Natural killer cell (primary cell): ENCODE results near the gene ORM1. TPM values are rescaled to one million over a fixed set of nuclear protein-coding genes. Genes with fewer than 3 reads are reported as not detected.

ENCODE experiments used
- ATAC-seq, 3 donors: fragments of 150-1000 bp in 2 of 3; fragments of 200-7000 bp in 1 of 3; cut with Tn5 transposase; 1 replicate in 1 of 3; 2 replicates in 2 of 3; pipeline ENCODE4 v1.10.0; 2021; ENCODE audit warnings: mild to moderate bottlenecking in 2 of 3, moderate library complexity in 2 of 3
- DNase-seq, 2 donors: peaks; one replicate each; pipeline versions ENCODE4 v3.0.0 to v3.0.0-alpha.2; 2013 to 2021; ENCODE audit warnings: mixed read lengths in 1 of 2
- H3K27ac ChIP-seq: one replicate; pipeline ENCODE4 v1.5.1; 2013; ENCODE audit warnings: mild to moderate bottlenecking, low read length
- H3K27me3 ChIP-seq: one replicate; pipeline ENCODE4 v1.6.1; 2013; ENCODE audit warnings: low read length; ENCODE audit not compliant: control insufficient read depth, insufficient read depth
- H3K36me3 ChIP-seq: one replicate; pipeline ENCODE4 v1.6.1; 2013; ENCODE audit warnings: low read length; ENCODE audit not compliant: control insufficient read depth, insufficient read depth
- H3K4me1 ChIP-seq: one replicate; pipeline ENCODE4 v1.6.1; 2013; ENCODE audit warnings: low read length; ENCODE audit not compliant: control insufficient read depth, insufficient read depth
- H3K4me3 ChIP-seq: one replicate; pipeline ENCODE4 v1.5.1; 2013; ENCODE audit warnings: low read length
- H3K9me3 ChIP-seq: one replicate; pipeline ENCODE4 v1.6.1; 2013; ENCODE audit warnings: low read length; ENCODE audit not compliant: control insufficient read depth, insufficient read depth
- H3K27ac Mint-ChIP-seq, 2 donors: one replicate each; pipeline ENCODE4 v1.8.0; 2022; ENCODE audit warnings: mild to moderate bottlenecking in 2 of 2, mixed read lengths in 2 of 2, moderate library complexity in 1 of 2
- H3K27me3 Mint-ChIP-seq, 2 donors: one replicate each; pipeline ENCODE4 v1.8.0; 2022; ENCODE audit warnings: low read depth in 2 of 2, mixed read lengths in 2 of 2
- H3K36me3 Mint-ChIP-seq: one replicate; pipeline ENCODE4 v1.8.0; 2022; ENCODE audit warnings: mixed read lengths
- H3K4me1 Mint-ChIP-seq, 2 donors: one replicate each; pipeline ENCODE4 v1.8.0; 2022; ENCODE audit warnings: mixed read lengths in 2 of 2
- H3K4me3 Mint-ChIP-seq: one replicate; pipeline ENCODE4 v1.8.0; 2022; ENCODE audit warnings: mild to moderate bottlenecking, moderate library complexity, mixed read lengths
- H3K9me3 Mint-ChIP-seq, 2 donors: one replicate each; pipeline ENCODE4 v1.8.0; 2022; ENCODE audit warnings: mixed read lengths in 2 of 2
- CTCF ChIP-seq: fragments of 200-600 bp; IDR thresholded peaks from one replicate; pipeline ENCODE4 v1.8.0; 2022; ENCODE audit warnings: antibody characterized with exemption
- WGBS: methylation state at CpG from one replicate; pipeline ENCODE4 v1.1.7; 2013; ENCODE audit warnings: missing lambda C conversion rate; ENCODE audit not compliant: insufficient coverage; 5-methylcytosine and 5-hydroxymethylcytosine counted together
- intact Hi-C: fragments of 100-400 bp; cut with micrococcal nuclease; formaldehyde crosslinking; loops from one replicate; pipeline ENCODE4 v1.14.2; 2022
- total RNA-seq, 4 donors: library from RNA; stranded (reverse); fragments of 120-200 nt in 1 of 4; gene quantifications; one replicate each; pipeline versions ENCODE4 v1.2.3 to v1.2.4, GENCODE V29; 2013 to 2022

The ORM1 gene
- total RNA-seq, 3 donors from 2014 or later (not counting 1 experiment from before 2014, with no cell fraction given), result 1.00 TPM; not detected in 2

DNA sequence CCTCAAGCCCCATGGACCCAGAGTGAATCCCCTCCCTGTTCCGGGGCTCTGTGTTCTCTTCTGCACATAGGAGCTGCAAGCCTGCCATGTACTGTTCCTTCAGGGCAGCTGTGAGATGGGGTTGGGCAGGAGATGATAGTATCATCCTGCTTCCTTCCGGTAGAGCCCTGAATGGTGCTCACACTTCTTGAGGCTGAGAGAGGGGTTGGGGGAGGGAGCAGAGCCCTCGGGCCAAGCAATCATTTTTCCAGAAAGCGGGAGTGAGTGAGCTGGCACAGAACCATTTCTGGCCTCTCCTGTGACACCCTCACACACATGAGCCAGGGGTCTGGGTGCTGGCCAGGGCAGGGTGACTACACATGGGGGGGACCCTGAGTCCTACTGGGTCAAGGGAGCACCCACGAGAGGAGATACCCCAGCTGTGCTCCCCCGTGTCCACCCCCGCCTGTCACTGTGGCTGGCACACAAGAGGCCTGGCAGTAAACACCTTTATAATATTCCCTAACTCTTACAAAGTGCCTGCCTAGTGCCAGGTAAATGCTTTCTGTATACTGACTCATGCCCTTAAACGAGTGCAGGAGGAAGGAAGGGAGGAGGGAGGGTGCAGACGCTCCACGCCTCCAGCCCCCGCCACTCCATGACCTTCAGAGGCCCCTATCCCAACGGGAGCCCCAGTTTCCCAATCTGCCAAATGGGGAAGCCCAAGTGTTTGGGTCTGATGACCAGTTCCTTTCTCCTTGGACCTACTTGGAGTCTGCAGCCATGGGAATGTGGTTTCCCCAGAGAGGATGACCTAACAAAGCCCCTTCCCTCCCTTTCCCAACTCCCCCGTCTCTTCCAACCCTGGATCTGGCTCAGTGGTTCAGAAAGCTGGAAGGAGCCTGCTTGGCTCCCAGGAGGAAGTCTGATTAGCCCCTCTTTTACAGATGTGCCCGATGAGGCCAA, 49.3 kb downstream of the ORM1 start:
- peak overlapping the region; percentile 6 for H3K4me3 ChIP-seq
- peaks cover 99% of the 10 kb centered on the region for H3K4me1 ChIP-seq
- 0% methylated on average over 10 of the region's 14 CpGs for WGBS
- Mint-ChIP-seq H3K27ac (peak overlapping the region; percentile 79 to 86), H3K27me3 (no peaks in the 10 kb centered on the region), H3K36me3 (peaks cover 4% of the 10 kb centered on the region), H3K4me1 (peaks cover 49 to 82% of the 10 kb centered on the region in 2 donors), H3K9me3 (peaks cover 0 to 3% of the 10 kb centered on the region in 2 donors), H3K4me3 (peak overlapping the region; percentile 68)
- no peak for TF ChIP-seq CTCF
- H3K9me3 ChIP-seq, result no peaks in the 10 kb centered on the region
- peaks cover 83% of the 10 kb centered on the region for H3K36me3 ChIP-seq
- ATAC-seq (peak; percentile 17 to 47 (median 27)), DNase-seq (peak in 1 of 2 donors; percentile 81)
- intact Hi-C loops, result no loop called here
- no peaks in the 10 kb centered on the region for H3K27me3 ChIP-seq
- H3K27ac ChIP-seq, result peak overlapping the region; percentile 100

DNA sequence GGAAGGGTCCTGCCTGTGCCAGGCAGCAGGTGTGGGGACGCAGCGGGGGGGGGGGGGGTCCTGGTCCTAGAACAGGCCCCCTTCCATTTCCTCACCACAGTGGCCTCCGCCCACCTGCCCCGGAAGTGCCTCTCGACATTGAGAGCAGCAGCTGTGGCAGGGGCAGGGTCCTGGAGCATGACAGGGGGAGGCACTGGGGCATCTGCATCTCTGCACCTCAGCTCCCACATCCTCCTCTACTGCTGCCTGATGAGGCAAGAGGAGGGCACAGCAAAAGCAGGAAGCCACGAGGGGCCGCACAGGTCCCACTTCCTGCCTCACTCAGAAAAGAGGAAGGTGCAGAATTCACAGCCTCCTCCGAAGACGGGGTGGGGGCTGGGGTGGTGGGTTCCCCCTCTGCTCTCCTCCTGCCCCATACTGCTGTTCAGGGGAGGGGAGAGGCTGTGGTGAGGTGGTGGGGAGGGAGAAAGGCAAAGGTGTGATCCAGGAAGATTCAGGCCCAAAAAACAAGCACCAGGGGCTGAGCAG, 50.1 kb downstream of the ORM1 start:
- H3K4me1 Mint-ChIP-seq, result peaks cover 49 to 81% of the 10 kb centered on the region in 2 donors
- peak overlapping the region; percentile 68 for H3K4me3 Mint-ChIP-seq
- DNase-seq, result peak; percentile 73 to 95
- no peak for TF ChIP-seq CTCF
- Histone ChIP-seq H3K36me3 (peaks cover 83% of the 10 kb centered on the region), H3K27me3 (no peaks in the 10 kb centered on the region), H3K9me3 (no peaks in the 10 kb centered on the region), H3K27ac (peak overlapping the region; percentile 100), H3K4me3 (peak overlapping the region; percentile 6), H3K4me1 (peaks cover 99% of the 10 kb centered on the region)
- intact Hi-C loops, result loop anchor here (1.0 kb wide), 1 partner anchor 12 kb away; no protein-coding TSS in a partner anchor
- peak overlapping the region; percentile 79 to 86 for H3K27ac Mint-ChIP-seq
- ATAC-seq, result peak; percentile 51 to 82 (median 65)
- peaks cover 0 to 3% of the 10 kb centered on the region in 2 donors for H3K9me3 Mint-ChIP-seq
- WGBS, result 0% methylated on average over 7 of the region's 9 CpGs
- H3K36me3 Mint-ChIP-seq, result peaks cover 11% of the 10 kb centered on the region
- H3K27me3 Mint-ChIP-seq, result no peaks in the 10 kb centered on the region

- Histone ChIP-seq H3K36me3 (peaks cover 84% of the 10 kb centered on the region), H3K27ac (peak overlapping the region; percentile 100), H3K27me3 (no peaks in the 10 kb centered on the region), H3K4me1 (peaks cover 99% of the 10 kb centered on the region), H3K9me3 (no peaks in the 10 kb centered on the region), H3K4me3 (no peak overlapping the region)
- Mint-ChIP-seq H3K4me3 (peak overlapping the region; percentile 71), H3K27ac (peak overlapping the region; percentile 79 to 86), H3K27me3 (no peaks in the 10 kb centered on the region), H3K36me3 (peaks cover 18% of the 10 kb centered on the region), H3K4me1 (peaks cover 60 to 84% of the 10 kb centered on the region in 2 donors), H3K9me3 (peaks cover 0 to 3% of the 10 kb centered on the region in 2 donors)
- WGBS, result 63% methylated on average over 14 of the region's 16 CpGs
- intact Hi-C loops, result loop anchor here (1.0 kb wide), 1 partner anchor 11 kb away; no protein-coding TSS in a partner anchor
- DNase-seq (peak in 1 of 2 donors; percentile 48), ATAC-seq (no peak)
- TF ChIP-seq CTCF, result no peak
Measured at GRCh38 chr9:114373960-114374730, 51.2 kb downstream of the ORM1 start.
